IMR-90 (cell line): Measurements from ENCODE around the gene CBY1. TPM values are rescaled to one million over a fixed set of nuclear protein-coding genes. Genes with fewer than 3 reads are reported as not detected.
A peak's percentile ranks its signal among the peaks of the same experiment; 100 is the strongest.

ENCODE experiments used
- ATAC-seq: fragments of 200-7000 bp; cut with Tn5 transposase; 2 replicates; pipeline ENCODE4 v1.9.1; 2020; ENCODE audit warnings: low read depth, mild to moderate bottlenecking, moderate library complexity
- BruUV-seq: library from RNA; stranded (reverse); fragments of 400-500 nt; replicated peaks from 2 replicates; lab custom pipeline; 2021; lab: Mats Ljungman, UMichigan
- CTCF ChIA-PET: fragments of 300-600 bp; formaldehyde crosslinking; extraction: SDS; loops from one replicate; lab custom pipeline; 2021; ENCODE audit warnings: antibody characterized with exemption; lab: Yijun Ruan, JAX
- POLR2A ChIA-PET: fragments of 300-600 bp; sonication (Branson Sonifier 250); formaldehyde crosslinking; loops from one replicate; lab custom pipeline; 2022; ENCODE audit warnings: antibody characterized with exemption; ENCODE audit not compliant: unreplicated experiment; lab: Charles Lee
- DNase-seq: peaks from one replicate; pipeline ENCODE4 v3.0.0; 2013
- H2AFZ ChIP-seq: replicated peaks from 2 replicates; pipeline ENCODE3; 2013; ENCODE audit warnings: low read length, mild to moderate bottlenecking; ENCODE audit not compliant: poor library complexity
- H2AK5ac ChIP-seq: 2 replicates; pipeline ENCODE4 v1.6.1; 2013; ENCODE audit warnings: low read depth, low read length, inconsistent platforms
- H2AK9ac ChIP-seq: replicated peaks from 2 replicates; pipeline ENCODE3; 2013; ENCODE audit warnings: mild to moderate bottlenecking, low read depth, low read length, moderate library complexity; ENCODE audit not compliant: poor library complexity
- H2BK120ac ChIP-seq: 2 replicates; pipeline ENCODE4 v1.6.1; 2013; ENCODE audit warnings: low read depth, low read length, inconsistent platforms
- H2BK15ac ChIP-seq: 3 replicates; pipeline ENCODE4 v1.6.1; 2013; ENCODE audit warnings: low read depth, low read length, inconsistent platforms
- H2BK20ac ChIP-seq: 2 replicates; pipeline ENCODE4 v1.6.1; 2013; ENCODE audit warnings: low read depth, mild to moderate bottlenecking, inconsistent platforms, low read length, moderate library complexity
- H2BK5ac ChIP-seq: 2 replicates; pipeline ENCODE4 v1.6.1; 2013; ENCODE audit warnings: mild to moderate bottlenecking, low read depth, low read length, inconsistent platforms; ENCODE audit not compliant: poor library complexity, severe bottlenecking
- H3K14ac ChIP-seq: replicated peaks from 2 replicates; pipeline ENCODE4 v1.6.1; 2013; ENCODE audit warnings: low read depth, low read length, inconsistent platforms
- H3K18ac ChIP-seq: 2 replicates; pipeline ENCODE4 v1.6.1; 2013; ENCODE audit warnings: low read depth, low read length, control low read depth
- H3K23ac ChIP-seq: 2 replicates; pipeline ENCODE4 v1.6.1; 2013; ENCODE audit warnings: low read depth, low read length, inconsistent platforms
- H3K27ac ChIP-seq: 2 replicates; pipeline ENCODE4 v1.5.1; 2013; ENCODE audit warnings: mild to moderate bottlenecking, control low read depth, low read length; ENCODE audit not compliant: insufficient read depth
- H3K27me3 ChIP-seq: 2 replicates; pipeline ENCODE4 v1.6.1; 2013; ENCODE audit warnings: low read length; ENCODE audit not compliant: control insufficient read depth, insufficient read depth
- H3K36me3 ChIP-seq: 2 replicates; pipeline ENCODE4 v1.6.1; 2013; ENCODE audit warnings: low read length, mixed read lengths; ENCODE audit not compliant: control insufficient read depth, insufficient read depth
- H3K4ac ChIP-seq: 2 replicates; pipeline ENCODE4 v1.6.1; 2013; ENCODE audit warnings: low read depth, low read length, inconsistent platforms
- H3K4me1 ChIP-seq: 2 replicates; pipeline ENCODE4 v1.6.1; 2013; ENCODE audit warnings: low read length, mixed read lengths; ENCODE audit not compliant: control insufficient read depth, insufficient read depth
- H3K4me2 ChIP-seq: 2 replicates; pipeline ENCODE4 v1.6.1; 2013; ENCODE audit warnings: low read depth, mild to moderate bottlenecking, control low read depth, low read length, moderate library complexity
- H3K4me3 ChIP-seq: 2 replicates; pipeline ENCODE4 v1.5.1; 2013; ENCODE audit warnings: low read depth, mild to moderate bottlenecking, control low read depth, low read length, moderate library complexity; ENCODE audit not compliant: insufficient read depth
- H3K56ac ChIP-seq: 2 replicates; pipeline ENCODE4 v1.6.1; 2013; ENCODE audit warnings: low read length, inconsistent platforms; ENCODE audit not compliant: insufficient read depth; ENCODE audit errors: extremely low read depth
- H3K79me1 ChIP-seq, 2 experiments: 2 replicates each; pipeline ENCODE4 v1.6.1; 2013; ENCODE audit warnings: low read length in 2 of 2, inconsistent platforms in 1 of 2, low read depth in 1 of 2
- H3K9ac ChIP-seq: 2 replicates; pipeline ENCODE4 v1.6.1; 2013; ENCODE audit warnings: low read depth, low read length, control low read depth
- H3K9me1 ChIP-seq: 2 replicates; pipeline ENCODE4 v1.6.1; 2013; ENCODE audit warnings: low read length, inconsistent platforms; ENCODE audit not compliant: insufficient read depth
- H3K9me3 ChIP-seq: 2 replicates; pipeline ENCODE4 v1.6.1; 2013; ENCODE audit warnings: low read length; ENCODE audit not compliant: control insufficient read depth, insufficient read depth
- H4K20me1 ChIP-seq: 2 replicates; pipeline ENCODE4 v1.6.1; 2013; ENCODE audit warnings: low read length, inconsistent platforms; ENCODE audit not compliant: insufficient read depth
- H4K5ac ChIP-seq: 2 replicates; pipeline ENCODE4 v1.6.1; 2013; ENCODE audit warnings: mild to moderate bottlenecking, low read depth, low read length, control low read depth
- H4K8ac ChIP-seq, 2 experiments: 2 replicates each; pipeline ENCODE4 v1.6.1; 2013; ENCODE audit warnings: low read depth in 2 of 2, low read length in 2 of 2, control low read depth in 1 of 2, inconsistent platforms in 1 of 2
- H4K91ac ChIP-seq: 2 replicates; pipeline ENCODE4 v1.6.1; 2013; ENCODE audit warnings: low read depth, low read length, inconsistent platforms; ENCODE audit not compliant: insufficient read depth
- BHLHE40 ChIP-seq: fragments of 150-350 bp; IDR thresholded peaks from 2 replicates; pipeline ENCODE4 v1.6.1; 2016; ENCODE audit warnings: mild to moderate bottlenecking, low read depth, low read length
- CEBPB ChIP-seq: IDR thresholded peaks from 2 replicates; pipeline ENCODE4 v1.6.1; 2012; ENCODE audit warnings: low read depth, low read length, improper control_type of control experiment
- FOS ChIP-seq: fragments of 150-350 bp; IDR thresholded peaks from 2 replicates; pipeline ENCODE4 v1.6.1; 2016; ENCODE audit warnings: low read depth, low read length
- MAZ ChIP-seq: IDR thresholded peaks from 2 replicates; pipeline ENCODE4 v1.6.1; 2012; ENCODE audit warnings: low read depth, mild to moderate bottlenecking, low read length, improper control_type of control experiment, moderate library complexity, borderline replicate concordance
- MXI1 ChIP-seq: IDR thresholded peaks from 2 replicates; pipeline ENCODE4 v1.6.1; 2012; ENCODE audit warnings: low read depth, mild to moderate bottlenecking, low read length, moderate library complexity, borderline replicate concordance
- POLR2A ChIP-seq: IDR thresholded peaks from 2 replicates; pipeline ENCODE4 v1.6.1; 2012; ENCODE audit warnings: mild to moderate bottlenecking, low read depth, low read length
- RAD21 ChIP-seq: IDR thresholded peaks from 2 replicates; pipeline ENCODE4 v1.6.1; 2012; ENCODE audit warnings: low read length, improper control_type of control experiment
- RFX5 ChIP-seq: IDR thresholded peaks from 2 replicates; pipeline ENCODE4 v1.8.0; 2012; ENCODE audit warnings: low read depth, mild to moderate bottlenecking, low read length, moderate library complexity
- WGBS, 2 experiments: methylation state at CpG; one replicate each; pipeline versions ENCODE4 v1.1.5 to v1.1.7; 2013; ENCODE audit warnings: missing lambda C conversion rate in 2 of 2; ENCODE audit not compliant: insufficient read length in 1 of 2; ENCODE audit errors: extremely low coverage in 2 of 2; 5-methylcytosine and 5-hydroxymethylcytosine counted together
- dilution Hi-C: fragments of 300-500 bp; cut with HindIII; formaldehyde crosslinking; loops from one replicate; pipeline ENCODE4 v1.14.3; 2018; ENCODE audit warnings: low sequenced_read_pairs; ENCODE audit not compliant: unreplicated experiment
- in situ Hi-C: fragments of 300-500 bp; cut with MboI; formaldehyde crosslinking; loops from 3 replicates; pipeline ENCODE4 v1.14.3; 2019; ENCODE audit warnings: low sequenced_read_pairs, inconsistent platforms, mixed read lengths
- intact Hi-C: fragments of 100-400 bp; cut with micrococcal nuclease; formaldehyde crosslinking; loops from 2 replicates; pipeline ENCODE4 v1.10.0; 2022
- polyA plus RNA-seq, 3 experiments: library from polyadenylated mRNA; depleted of rRNA; stranded (reverse); fragments of >200 nt; gene quantifications; 2 replicates each; pipeline ENCODE4 v1.2.3, GENCODE V29; 2012; ENCODE audit warnings: low replicate concordance in 1 of 3
- total RNA-seq: library from RNA; depleted of rRNA; stranded (reverse); fragments of >200 nt; gene quantifications from 2 replicates; pipeline ENCODE4 v1.2.3, GENCODE V29; 2012
- TF ChIP-seq, protein P1 (sequence below): fragments of 150-350 bp; IDR thresholded peaks from 2 replicates; pipeline ENCODE4 v1.6.1; 2017; ENCODE audit warnings: mild to moderate bottlenecking, antibody characterized with exemption, low read length, low read depth
- TF ChIP-seq, protein P2 (sequence below): fragments of 150-350 bp; IDR thresholded peaks from 2 replicates; pipeline ENCODE4 v1.6.1; 2016; ENCODE audit warnings: low read depth, mild to moderate bottlenecking, low read length, moderate library complexity, borderline replicate concordance

Gene CBY1
- total and polyA plus RNA-seq, 2 of the 4 experiments (the other 2 are of a cell fraction), result 13.8 to 30.0 TPM

DNA sequence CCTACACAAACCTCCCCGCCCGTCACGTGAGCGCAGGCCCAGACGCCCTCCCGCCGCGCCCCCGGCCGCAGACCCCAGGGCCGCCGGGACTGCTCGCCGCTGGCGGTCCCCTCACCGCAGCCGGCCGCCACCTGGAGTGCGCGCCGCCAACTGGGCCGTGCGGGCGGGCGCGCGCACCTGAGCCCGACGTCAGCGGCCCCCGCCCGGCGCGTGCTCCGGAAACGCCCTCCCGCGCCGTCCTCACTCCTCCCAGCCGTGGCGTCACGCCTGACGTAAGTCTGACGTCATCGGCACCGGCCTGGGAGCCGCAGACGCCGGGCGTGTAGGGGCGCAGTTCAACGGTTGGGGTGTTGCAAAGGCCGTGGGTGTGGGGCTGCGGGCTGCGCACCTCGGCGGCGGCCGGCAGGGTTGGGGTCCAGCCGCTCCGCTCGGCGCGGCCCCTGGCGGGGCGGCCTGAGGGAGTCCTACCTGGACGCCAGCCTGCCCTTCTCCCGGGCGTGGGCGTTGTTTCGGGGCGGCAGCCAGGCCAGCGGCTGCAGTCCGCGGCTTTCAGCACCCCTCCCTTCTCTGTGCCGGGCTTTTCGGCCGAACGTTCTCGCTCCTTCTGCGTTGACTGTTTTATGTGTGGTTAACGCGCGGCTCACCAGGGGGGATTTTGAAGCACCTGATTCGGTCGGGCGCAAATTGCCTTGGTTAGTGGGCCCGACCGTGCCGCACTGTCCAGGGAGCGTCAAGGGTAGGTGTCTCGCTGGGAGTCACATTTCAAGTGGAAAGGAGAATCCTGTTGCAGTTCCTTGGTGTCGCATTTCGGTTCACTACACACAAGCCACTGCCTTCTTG lies 44.6 kb downstream of the CBY1 start, which contains the start of gene JOSD1:
Gene JOSD1 (minus strand): TSS at position 155 of the 840 bp plus-strand sequence. CDS start 956 bp downstream, outside the sequence.
- ChIA-PET CTCF (no interaction called here), POLR2A (no interaction called here)
- 0% methylated on average over 7 of the region's 94 CpGs; no CpG with 5 or more reads in 1 of the 2 experiments for WGBS, 2 experiments
- 0 out of 2 replicates have a peak within 1 kb of the TSS, but pooled peaks have one; percentile 27 for H2BK20ac ChIP-seq
- no peaks in the 10 kb centered on the region for H3K27me3 ChIP-seq
- intact Hi-C loops (loop anchor here (10.0 kb wide), 1 partner anchor 646 kb away; the partner anchor contains the start of gene PICK1), dilution Hi-C loops (no loop called here), in situ Hi-C loops (no loop called here)
- H2AFZ ChIP-seq, result peak within 1 kb of the TSS; percentile 98
- peak within 1 kb of the TSS; percentile 80 for H3K23ac ChIP-seq
- H3K79me1 ChIP-seq, result peaks cover 16 to 45% of the 10 kb centered on the region in 2 experiments
- peak within 1 kb of the TSS; percentile 100 for H2AK5ac ChIP-seq
- peak within 1 kb of the TSS; percentile 92 for H3K14ac ChIP-seq
- no peaks in the 10 kb centered on the region for H3K9me3 ChIP-seq
- peak within 1 kb of the TSS; percentile 93 for H3K56ac ChIP-seq
- peak within 1 kb of the TSS; percentile 49 for H2BK120ac ChIP-seq
- peak within 1 kb of the TSS; percentile 97 for H3K27ac ChIP-seq
- H3K18ac ChIP-seq, result peak within 1 kb of the TSS; percentile 84
- peak within 1 kb of the TSS; percentile 34; the same call in 1 of the 3 replicates for H2BK15ac ChIP-seq
- peak within 1 kb of the TSS; percentile 71 for H4K5ac ChIP-seq
- peak within 1 kb of the TSS; percentile 92 for H3K4ac ChIP-seq
- peak within 1 kb of the TSS; percentile 92 to 96 for H4K8ac ChIP-seq
- H4K91ac ChIP-seq, result peak within 1 kb of the TSS; percentile 95
- H3K4me1 ChIP-seq, result peaks cover 13% of the 10 kb centered on the region
- peak within 1 kb of the TSS; percentile 98 for H2AK9ac ChIP-seq
- H3K9me1 ChIP-seq, result peaks cover 22% of the 10 kb centered on the region
- H4K20me1 ChIP-seq, result peaks cover 13% of the 10 kb centered on the region; the same call in 1 of the 2 replicates
- peak; percentile 30 for ATAC-seq
- TF ChIP-seq, protein P1, sequence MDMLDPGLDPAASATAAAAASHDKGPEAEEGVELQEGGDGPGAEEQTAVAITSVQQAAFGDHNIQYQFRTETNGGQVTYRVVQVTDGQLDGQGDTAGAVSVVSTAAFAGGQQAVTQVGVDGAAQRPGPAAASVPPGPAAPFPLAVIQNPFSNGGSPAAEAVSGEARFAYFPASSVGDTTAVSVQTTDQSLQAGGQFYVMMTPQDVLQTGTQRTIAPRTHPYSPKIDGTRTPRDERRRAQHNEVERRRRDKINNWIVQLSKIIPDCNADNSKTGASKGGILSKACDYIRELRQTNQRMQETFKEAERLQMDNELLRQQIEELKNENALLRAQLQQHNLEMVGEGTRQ, result peak; percentile 73
- TF ChIP-seq FOS (peak; percentile 32; the same call in 1 of the 2 replicates), RFX5 (no peak), CEBPB (peak; percentile 72), POLR2A (peak; percentile 84), RAD21 (no peak), BHLHE40 (peak; percentile 91), MAZ (peak; percentile 97), MXI1 (peak; percentile 75; the same call in 1 of the 2 replicates)
- TF ChIP-seq, protein P2, sequence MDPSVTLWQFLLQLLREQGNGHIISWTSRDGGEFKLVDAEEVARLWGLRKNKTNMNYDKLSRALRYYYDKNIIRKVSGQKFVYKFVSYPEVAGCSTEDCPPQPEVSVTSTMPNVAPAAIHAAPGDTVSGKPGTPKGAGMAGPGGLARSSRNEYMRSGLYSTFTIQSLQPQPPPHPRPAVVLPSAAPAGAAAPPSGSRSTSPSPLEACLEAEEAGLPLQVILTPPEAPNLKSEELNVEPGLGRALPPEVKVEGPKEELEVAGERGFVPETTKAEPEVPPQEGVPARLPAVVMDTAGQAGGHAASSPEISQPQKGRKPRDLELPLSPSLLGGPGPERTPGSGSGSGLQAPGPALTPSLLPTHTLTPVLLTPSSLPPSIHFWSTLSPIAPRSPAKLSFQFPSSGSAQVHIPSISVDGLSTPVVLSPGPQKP, result no peak
- peak within 1 kb of the TSS; percentile 88 for H2BK5ac ChIP-seq
- peak within 1 kb of the TSS; percentile 96 for H3K4me3 ChIP-seq
- BruUV-seq, result no TSS peak
- H3K9ac ChIP-seq, result peak within 1 kb of the TSS; percentile 99
- peak within 1 kb of the TSS; percentile 100 for H3K4me2 ChIP-seq
- DNase-seq, result peak; percentile 95
- H3K36me3 ChIP-seq, result no peaks in the 10 kb centered on the region; the same call in 1 of the 2 replicates
